Posterior vena cava (tissue), 2 donors: ENCODE measurements around the gene CWC15. TPM values are rescaled to one million over a fixed set of nuclear protein-coding genes. Genes with fewer than 3 reads are reported as not detected.
"Not testable (repeated sequence)": the region's sequence is repeated elsewhere in the genome, so short reads cannot be mapped to it uniquely, and the experiment has no call there.

Source experiments
- DNase-seq: peaks from one replicate; pipeline ENCODE4 v3.0.0-alpha.2; 2020; ENCODE audit warnings: low spot score
- intact Hi-C, 2 donors: fragments of 100-400 bp; cut with DNase I; formaldehyde crosslinking; loops; one replicate each; pipeline versions ENCODE4 v1.14.1 to v1.14.2; 2022 to 2023
- total RNA-seq, 2 donors: library from RNA; stranded (reverse); fragmentation: NEBNext Ultra II Directional; extraction: Animal tissue kit (Norgen Biotek cat#: 25700); gene quantifications; one replicate each; pipeline ENCODE4 v1.2.1, GENCODE V29; 2021
- donor health status: DM: yes; HTN: yes; CAD: no.
- donor health status: DM: yes; HTN: yes; CAD: no.

CWC15 gene
- total RNA-seq, 2 donors from 2014 or later, result 51.2 to 56.0 TPM

DNA sequence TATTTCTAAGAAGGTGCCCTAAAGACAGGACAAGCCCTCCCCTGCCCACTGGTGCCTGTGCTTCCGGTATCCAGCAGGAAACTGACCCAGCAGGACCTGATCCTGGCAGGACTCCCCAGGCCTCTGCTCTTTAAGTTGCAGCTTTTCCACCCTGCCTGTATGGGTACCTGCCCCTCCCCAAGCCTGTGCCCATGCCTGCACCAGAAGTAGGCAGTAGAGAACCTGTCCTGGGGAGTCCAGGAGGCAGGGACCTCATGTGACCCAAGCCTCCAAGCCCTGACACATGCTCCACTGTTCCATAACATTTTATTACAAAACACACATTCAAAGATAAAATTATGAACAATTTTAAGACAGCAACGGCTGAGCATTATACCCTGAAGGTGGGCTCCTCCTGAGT lies 14.2 kb downstream of the CWC15 start:
- DNase-seq, result no peak

DNA sequence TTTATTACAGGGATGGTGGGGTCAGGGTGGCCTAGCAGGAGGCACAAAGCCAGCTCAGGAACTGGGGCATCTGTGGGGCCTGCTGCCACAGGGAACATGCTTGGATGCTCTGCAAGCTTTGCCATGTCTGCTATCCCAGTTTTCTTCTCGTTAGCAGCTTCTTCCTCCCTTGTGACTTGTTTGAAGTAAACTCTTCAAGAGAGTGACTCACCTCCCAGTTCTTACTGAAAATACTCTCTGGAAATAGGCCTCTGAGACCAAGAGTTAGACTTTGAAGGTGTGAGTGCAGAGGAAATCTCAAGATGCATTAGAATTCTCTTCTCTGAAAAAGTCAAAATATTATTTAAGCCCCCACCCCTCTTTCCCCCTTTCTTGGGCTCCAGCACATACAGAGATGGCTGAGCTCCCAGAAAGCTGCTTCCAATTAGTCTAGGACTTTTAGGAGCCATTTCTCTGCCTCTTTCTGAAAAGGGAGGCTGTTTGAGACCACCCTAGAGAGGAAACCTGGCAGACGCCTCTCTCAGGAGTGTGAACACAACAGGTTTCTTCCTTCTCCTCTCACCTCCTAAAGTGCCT lies 15.1 kb downstream of the CWC15 start:
- DNase-seq, result no peak
- intact Hi-C loops, result no loop called here

More for the DNA sequence above, 14.2 kb downstream of the CWC15 start:
- intact Hi-C loops, result no loop called here

DNA sequence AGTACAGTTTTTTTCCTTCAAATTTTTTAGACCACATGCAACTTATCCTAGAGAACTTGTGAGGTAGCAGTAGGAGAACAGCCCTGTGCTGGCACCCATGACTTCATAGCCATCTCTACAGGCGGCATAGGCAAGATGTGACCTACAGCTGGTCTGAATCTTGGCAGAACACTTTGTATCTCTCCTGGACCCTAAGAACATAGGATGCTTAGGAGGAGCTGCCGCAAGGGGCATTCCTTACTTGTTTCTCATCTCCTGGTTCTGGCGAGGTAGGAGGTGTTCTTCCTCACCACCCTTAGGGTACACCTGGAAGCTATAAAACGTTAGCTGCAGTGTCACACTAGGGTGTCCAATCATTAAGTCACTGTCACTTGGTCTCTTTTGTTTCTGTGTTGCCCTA lies 16.4 kb downstream of the CWC15 start:
- no peak for DNase-seq
- intact Hi-C loops, result no loop called here

DNA sequence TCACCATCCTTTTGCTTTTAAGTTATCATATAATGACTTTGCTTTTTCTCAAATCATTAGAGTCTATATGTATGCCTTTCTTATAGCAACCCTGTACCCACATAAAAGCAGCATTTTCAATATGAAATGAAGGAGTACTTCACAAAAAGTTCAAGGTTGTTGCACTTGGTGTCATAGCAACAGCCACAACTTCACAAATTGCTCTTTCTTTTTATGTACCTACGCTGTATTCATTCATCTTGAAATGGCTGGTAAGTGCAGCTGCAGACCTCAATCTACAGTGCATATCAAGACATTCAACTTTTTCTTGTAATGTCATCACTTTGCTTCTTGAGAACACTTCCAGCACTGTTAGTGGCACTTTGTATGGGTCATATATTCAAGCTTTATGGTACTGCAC lies 18.6 kb downstream of the CWC15 start:
- intact Hi-C loops, result no loop called here
- no peak for DNase-seq

DNA sequence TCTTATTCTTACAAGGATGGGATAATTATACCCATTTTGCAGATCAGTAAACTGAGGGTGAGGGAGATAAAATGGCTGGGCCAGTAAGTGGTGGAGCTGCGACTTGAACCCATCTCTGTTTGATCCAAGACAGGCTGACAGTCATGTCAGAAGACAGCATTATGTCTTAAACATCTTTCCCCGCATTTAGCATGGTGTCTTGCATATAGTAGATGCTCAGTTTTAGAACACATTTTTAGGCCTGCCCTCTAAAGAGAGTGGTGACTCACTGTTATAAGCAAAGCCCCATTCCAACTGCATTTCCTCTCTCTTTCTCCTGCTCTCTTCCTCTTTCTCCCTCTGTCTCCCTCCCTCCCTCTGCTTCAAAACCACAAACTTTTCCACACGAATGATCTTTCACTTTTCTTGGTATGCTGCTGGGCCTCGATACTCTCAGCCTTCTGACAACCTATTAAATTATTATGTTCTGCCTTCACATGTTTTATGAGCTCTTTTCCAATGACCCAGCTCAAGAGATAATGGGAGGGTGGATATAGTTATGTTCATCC lies 25.2 kb downstream of the CWC15 start:
- DNase-seq, result no peak
- intact Hi-C loops, result no loop called here

DNA sequence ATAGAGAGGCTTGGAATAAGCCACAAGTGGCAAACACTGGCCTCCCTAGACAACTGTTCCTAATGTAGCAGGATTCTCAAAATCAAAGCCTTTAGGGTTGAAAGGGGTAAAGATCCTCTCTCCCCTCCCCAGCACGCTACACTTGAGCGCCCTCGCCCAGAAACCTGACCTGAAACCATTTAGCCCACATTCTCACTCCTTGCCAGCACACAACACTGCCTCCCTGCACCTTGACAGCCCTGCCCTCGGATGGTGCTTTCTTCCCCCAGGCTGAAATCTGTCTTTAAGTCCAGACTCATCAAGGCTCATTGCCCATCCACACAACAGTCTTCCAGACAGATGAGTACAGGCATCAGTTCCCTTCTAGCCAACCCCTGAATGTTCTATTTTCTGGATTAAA lies 26.5 kb downstream of the CWC15 start:
- intact Hi-C loops, result no loop called here
- DNase-seq, result no peak

DNA sequence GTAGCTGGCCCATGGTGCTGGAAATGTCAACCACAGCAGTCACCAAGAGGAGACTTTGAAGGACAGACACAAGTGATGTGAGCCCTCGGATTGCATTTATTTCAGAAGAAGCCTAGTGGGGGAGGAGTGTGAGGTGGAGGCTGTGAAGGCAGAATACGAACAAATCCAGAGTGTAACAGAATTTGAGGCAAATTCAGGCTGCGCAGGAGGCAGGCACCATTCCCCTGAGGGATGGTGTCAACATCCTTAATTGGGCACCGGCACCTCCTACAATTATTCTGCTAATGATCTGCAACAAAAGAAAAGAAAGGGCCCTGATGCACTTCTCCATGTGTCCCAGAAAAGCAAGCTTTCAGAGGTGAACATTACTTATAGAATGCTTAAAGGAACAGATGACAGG lies 32.2 kb downstream of the CWC15 start:
- intact Hi-C loops, result no loop called here
- no peak for DNase-seq

DNA sequence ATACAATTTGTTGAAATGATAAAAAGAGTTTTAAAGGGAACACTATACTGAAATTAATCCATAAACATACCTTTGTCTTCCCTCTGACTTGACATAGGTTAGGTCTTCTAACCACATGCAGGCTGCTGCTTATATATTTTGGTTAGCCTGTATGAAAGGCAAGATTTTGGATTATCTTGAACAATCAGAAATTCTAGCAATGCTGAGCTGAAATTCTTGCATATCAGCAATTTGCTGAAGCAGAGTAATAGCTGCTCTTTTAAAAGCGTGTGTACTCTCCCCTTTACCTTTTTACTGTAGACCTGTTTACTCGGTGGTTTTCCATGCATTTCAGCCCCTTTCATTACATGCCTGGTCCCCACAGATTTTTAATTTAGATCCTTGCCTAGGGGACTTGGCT lies 34.0 kb downstream of the CWC15 start:
- no peak for DNase-seq
- intact Hi-C loops, result no loop called here

DNA sequence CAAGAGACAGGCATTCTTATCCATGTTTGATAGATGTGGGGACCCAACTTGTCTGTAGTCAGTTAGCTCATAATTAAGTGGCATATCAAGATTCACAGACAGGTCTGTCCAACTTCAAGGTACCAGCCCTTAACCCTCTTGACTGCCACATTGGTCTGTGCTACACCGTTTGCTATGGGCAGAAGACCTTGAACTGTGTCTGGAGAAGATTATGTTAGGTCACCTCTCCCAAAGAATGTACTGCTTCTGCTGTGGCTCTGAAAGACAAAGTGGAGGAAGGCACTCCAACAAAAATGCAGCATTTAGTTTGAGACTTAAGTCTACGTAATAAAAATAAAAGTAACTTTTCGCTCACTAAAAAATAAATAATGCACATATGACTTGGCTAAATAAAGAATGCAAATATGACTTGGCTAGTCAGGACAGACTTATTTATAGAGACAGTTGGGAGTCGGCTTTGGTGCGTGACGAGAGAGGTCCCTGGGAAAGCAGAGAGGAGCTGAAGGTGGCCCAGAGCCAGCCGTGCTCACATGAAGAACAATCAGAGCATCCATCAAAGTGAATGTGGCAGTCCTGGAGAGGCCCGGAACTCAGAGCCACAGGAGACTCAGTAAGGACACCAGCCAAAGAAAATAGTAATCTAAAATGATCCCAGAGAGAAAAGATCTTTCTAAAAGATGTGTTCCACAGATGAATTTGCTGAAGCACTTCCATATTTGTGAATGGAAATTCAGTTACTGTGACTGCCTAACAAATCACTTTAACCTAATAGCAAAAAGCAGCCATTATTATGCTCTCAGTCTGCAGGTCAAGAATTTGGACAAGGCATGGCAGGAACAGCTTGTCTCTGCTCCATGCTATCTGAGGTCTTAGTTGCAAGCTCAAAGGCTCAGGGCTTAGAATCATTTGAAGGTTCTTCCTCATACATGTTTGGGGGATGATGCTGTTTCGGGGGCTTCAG lies 35.0 kb downstream of the CWC15 start:
- peak; percentile 93 for DNase-seq
- intact Hi-C loops, result no loop called here

DNA sequence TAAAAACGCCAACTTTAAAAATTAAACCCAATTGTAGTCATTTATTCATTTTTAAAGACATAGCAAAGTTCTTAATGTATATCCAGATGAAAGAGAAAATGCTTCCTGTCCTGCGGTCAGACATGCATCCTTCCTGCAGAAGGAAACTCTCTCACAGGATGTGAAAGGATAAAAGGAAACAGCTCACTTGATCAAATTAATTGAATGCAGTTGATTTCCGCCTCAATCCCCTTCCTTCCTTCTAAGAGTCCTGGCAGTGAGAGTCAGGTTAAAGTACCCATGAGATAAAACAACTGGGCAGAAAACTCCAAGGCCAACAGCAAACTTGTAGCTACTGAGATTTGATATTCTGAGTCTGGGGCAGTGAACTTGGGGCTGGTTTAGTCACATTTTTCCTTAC lies 38.5 kb downstream of the CWC15 start:
- DNase-seq, result no peak
- intact Hi-C loops, result no loop called here

DNA sequence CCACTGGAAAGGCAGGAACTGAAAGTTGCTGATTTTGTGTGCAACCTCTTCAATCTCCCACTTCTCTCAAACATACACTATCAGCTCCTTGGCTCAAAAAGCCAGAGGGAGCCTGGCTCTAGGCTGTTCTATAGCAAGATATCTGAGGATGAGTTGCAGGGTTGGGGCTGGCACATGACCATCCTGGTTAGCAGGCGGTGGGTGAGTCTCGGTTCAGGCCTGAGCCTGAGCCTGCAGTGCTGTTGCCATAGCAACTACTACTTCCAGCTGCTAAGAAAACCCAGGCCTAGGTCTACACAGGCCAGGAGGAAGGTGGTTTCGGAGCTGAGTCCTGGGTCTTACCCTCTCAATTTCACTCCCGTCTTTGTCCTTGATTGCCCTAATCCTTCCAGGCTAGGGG lies 39.0 kb downstream of the CWC15 start:
- intact Hi-C loops, result no loop called here

DNA sequence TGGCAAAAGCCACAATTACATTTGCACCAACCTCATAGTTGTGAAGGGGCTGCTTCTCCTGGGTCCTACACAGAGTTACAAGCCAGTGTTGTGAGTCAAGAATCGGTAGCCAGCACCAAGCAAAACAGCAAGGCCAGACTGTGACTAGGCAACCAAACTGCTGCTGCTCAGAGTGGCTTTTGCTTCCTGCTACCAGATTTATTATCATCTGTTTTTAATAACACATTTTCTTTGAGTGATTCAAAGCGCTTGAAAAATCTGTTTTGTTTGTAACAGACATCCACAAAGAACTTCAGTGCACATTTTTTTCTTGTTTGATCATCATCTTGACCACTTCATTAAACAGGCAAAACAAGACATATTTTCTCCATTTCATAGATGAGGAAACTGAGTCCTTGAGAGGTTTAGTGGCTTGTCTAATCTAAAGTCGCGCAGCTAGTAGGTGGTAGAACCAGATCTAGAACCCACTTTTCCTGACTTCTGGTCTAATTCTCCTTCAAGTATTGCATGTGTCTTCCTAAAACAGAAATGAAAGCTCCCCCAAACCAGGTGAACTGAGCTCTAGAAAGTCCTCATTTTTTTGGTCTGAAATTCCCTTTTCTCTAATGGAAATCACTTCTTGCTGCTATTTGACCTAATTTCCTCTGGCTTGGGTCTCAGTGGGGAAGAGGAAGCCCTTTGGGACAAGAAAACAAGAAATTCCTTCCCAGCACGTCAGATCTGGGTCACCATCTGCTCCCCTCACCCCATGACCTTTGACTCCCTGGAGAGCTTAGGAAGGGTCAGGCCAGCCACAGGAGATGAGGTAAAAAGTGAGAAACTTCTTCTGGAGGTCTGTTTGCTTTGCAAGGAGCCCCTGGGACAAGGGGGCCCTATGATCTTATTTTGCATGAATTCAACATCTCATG lies 39.9 kb downstream of the CWC15 start:
- DNase-seq, result no peak
- intact Hi-C loops, result no loop called here

More for the DNA sequence above, 39.0 kb downstream of the CWC15 start:
- no peak for DNase-seq

DNA sequence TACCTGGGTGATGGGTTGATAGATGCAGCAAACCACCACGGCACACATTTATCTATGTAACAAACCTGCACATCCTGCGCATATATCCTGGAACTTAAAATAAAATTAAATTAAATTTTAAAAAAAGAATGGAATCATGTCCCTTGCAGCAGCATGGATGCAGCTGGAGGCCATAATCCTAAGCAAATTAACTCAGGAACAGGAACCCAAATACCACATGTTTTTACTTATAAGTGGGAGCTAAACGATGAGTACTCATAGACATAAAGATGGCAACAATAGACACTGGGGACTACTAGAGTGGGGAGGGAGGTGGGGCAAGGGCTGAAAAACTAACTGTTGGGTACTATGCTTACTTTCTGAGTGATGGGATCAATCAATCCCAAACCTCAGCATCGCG lies 40.9 kb downstream of the CWC15 start:
- DNase-seq, result no peak
- intact Hi-C loops, result no loop called here

DNA sequence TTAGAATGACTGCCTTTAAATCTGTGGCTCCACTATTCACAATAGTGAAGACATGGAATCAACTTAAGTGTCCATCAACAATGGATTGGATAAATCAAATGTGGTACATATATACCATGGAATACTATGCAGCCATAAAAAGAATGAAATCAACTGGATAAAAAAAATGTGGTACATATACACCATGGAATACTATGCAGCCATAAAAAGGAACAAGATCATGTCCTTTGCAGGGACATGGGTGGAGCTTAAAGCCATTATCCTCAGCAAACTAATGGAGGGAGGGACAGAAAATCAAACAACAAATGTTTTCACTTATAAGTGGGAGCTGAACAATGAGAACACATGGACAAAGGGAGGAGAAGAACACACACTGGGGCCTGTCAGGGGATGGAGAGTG lies 41.3 kb downstream of the CWC15 start:
- DNase-seq, intact Hi-C loops: not testable (repeated sequence)

DNA sequence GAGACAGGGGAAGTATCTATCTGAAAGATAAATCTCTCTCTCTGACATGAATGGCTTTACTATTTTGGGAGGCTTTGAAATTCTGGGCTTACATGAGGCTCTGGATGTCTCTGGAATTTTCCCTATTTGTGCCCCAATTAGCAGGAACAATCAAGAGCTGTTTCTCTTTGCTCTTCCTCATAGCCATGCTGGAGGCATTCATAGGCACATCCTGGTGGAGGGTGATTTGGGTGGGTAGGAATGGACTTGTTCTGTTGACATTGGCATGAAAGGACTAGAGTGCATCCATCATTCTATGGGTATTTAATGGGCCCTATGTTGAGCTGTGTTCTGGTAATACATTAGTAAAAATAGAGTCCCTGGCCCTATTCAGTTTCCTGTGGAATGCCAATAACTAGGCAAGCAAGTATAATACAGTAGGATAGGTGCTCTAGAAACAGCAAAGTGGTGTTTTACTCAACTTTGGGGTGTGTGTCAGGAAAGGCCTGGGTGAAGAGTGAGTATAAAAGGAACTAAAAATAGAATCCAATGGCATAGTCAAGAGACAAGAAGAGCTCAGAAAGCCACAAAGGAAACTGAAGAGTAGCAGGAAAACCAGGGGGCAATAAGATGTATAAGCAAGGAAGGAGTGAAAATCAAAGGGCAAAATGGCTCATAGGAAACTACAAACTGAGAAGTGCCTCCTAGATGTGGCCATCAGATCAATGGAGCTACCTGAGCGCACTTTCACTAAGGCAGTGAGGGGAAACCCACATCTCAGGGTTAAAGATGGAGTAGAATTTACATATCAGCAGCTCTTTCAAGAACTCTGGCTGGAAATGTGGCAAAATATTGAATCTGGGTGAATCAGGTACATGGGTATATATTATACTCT lies 45.0 kb downstream of the CWC15 start:
- DNase-seq, result no peak
- intact Hi-C loops, result no loop called here

DNA sequence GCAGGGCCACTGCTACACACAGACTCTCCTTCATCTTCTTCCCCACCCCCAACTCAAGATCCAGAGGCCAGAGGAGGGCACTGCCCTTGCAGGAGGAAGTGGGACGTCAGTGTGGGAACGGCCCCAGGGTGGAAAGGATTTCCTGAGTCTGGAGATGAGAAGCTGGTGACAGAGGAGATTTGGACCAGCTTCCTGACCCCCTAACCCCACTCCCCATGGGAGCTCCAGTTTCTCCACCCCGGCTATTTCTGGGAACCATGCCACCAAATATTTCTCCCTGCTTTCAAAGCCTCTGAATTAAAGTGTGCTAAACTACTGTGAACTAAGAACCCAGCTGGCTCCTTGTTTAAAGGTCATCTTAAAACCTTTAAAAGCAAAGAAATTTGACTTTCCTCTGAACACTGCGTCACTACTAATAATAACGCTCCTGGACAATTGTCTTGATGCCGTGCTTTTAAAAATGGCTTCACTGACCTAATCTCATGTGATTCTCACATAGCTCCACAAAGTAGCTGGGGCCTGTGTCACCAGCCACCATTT lies 46.6 kb downstream of the CWC15 start:
- intact Hi-C loops, result no loop called here
- DNase-seq, result peak; percentile 95

DNA sequence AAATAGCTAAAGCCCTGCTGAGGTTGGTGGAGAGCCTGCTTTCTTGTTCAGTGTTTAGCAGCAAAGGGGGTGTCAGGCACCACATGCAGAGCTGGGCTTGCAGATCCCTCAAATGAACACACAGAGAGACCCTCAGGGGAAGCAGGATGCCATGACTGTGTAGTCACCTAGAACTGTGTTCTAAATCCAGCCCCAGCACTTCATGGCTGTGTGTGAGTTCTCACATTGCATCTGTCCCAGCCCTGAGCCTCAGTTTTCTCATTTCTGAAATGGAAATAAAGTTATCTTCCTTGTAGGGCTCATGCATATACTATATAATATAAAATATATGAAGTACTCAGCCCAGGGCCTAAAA lies 47.1 kb downstream of the CWC15 start:
- intact Hi-C loops, result no loop called here
- DNase-seq, result no peak

DNA sequence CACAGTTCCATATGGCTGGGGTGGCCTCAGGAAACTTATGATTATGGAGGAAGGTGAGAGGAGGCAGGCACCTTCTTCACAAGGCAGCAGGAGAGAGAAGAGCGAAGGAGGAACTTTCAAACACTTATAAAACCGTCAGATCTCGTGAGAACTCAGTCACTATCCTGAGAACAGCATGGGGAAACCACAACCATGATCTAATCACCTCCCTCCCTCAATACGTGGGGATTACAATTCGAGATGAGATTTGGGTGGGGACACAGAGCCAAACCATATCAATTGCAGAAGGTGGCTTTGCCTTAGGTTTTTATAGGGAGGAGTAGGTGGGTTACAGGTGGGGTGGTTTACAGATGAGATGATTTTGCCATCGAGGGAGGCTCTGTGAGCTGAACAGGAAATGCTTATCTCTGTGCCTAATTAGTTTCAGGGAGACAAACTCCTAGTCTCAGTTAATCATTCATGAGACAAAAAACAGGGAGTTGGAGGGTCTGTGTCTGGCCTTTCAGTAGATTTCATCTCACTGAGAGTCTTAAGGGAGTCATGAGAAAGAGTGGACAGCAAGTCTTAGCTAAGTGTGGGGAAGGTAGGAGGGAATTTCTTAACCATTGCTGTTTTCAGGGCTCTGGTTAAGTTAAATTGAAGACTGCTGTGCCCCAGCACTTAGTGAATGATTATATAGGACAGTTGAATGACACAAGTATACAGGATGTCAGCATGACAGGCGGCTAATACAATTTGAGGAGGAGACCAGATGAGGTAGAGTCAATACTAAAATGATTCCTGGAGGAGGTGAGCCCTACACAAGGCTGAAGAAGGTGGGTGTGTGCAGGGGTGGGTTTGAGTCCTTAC lies 47.7 kb downstream of the CWC15 start:
- intact Hi-C loops, result no loop called here
- DNase-seq, result no peak
